Endothelial cell of umbilical vein (primary cell): ENCODE measurements around the gene REPS2. TPM values are rescaled to one million over a fixed set of nuclear protein-coding genes. Genes with fewer than 3 reads are reported as not detected.

ENCODE experiments used
- BruUV-seq: library from RNA; stranded (reverse); fragments of 400-500 nt; replicated peaks from 2 replicates; lab custom pipeline; 2021; lab: Mats Ljungman, UMichigan
- CTCF ChIA-PET: fragments of 300-600, 350-600 bp; sonication (Branson Sonifier 250); formaldehyde crosslinking; loops from one replicate; lab custom pipeline; 2021; ENCODE audit warnings: antibody characterized with exemption, inconsistent platforms; lab: Charles Lee
- POLR2A ChIA-PET: fragments of 300-600, 350-600 bp; sonication (Branson Sonifier 250); formaldehyde crosslinking; loops from one replicate; lab custom pipeline; 2021; ENCODE audit warnings: antibody characterized with exemption, inconsistent platforms; lab: Charles Lee
- DNase-seq: peaks from one replicate; pipeline ENCODE4 v3.0.0-alpha.2; 2011; ENCODE audit warnings: low read depth, low spot score
- FAIRE-seq: peaks from 2 replicates; lab custom pipeline; 2011; peaks lifted over from hg19 to GRCh38; lab: Jason Lieb, UNC
- H2AFZ ChIP-seq: 2 replicates; pipeline ENCODE4 v1.6.0; 2012; ENCODE audit warnings: low read depth, low read length, control low read depth, inconsistent platforms
- H3K27ac ChIP-seq: 2 replicates; pipeline ENCODE4 v1.5.1; 2011; ENCODE audit warnings: low read depth, mild to moderate bottlenecking, control low read depth, low read length, moderate library complexity; ENCODE audit not compliant: insufficient read depth
- H3K27me3 ChIP-seq, 2 experiments: 2 replicates each; pipeline versions ENCODE4 v1.6.0 to v1.6.1; 2011; ENCODE audit warnings: low read length in 2 of 2, mixed read lengths in 1 of 2; ENCODE audit not compliant: control insufficient read depth in 2 of 2, insufficient read depth in 2 of 2
- H3K36me3 ChIP-seq, 2 experiments: 2 replicates in 1 of 2; 3 replicates in 1 of 2; pipeline ENCODE4 v1.5.1; 2011; ENCODE audit warnings: low read length in 2 of 2, mild to moderate bottlenecking in 1 of 2, moderate library complexity in 1 of 2; ENCODE audit not compliant: control insufficient read depth in 2 of 2, insufficient read depth in 2 of 2; ENCODE audit errors: extremely low read depth in 1 of 2
- H3K4me1 ChIP-seq: 3 replicates; pipeline ENCODE4 v1.5.1; 2011; ENCODE audit warnings: mild to moderate bottlenecking, low read length; ENCODE audit not compliant: control insufficient read depth, insufficient read depth; ENCODE audit errors: extremely low read depth
- H3K4me2 ChIP-seq: 2 replicates; pipeline ENCODE4 v1.6.1; 2011; ENCODE audit warnings: low read length, control low read depth, mixed read lengths; ENCODE audit not compliant: insufficient read depth
- H3K4me3 ChIP-seq, 3 experiments: fragments of 200-600 bp in 1 of 3; sonication (generic), shearing (Covaris generic) in 1 of 3; replicated peaks in 1 of 3; 2 replicates each; pipeline ENCODE4 v1.5.1; 2011 to 2016; ENCODE audit warnings: control low read depth in 3 of 3, low read length in 3 of 3, mild to moderate bottlenecking in 2 of 3, inconsistent platforms in 1 of 3, low read depth in 1 of 3, moderate library complexity in 1 of 3; ENCODE audit not compliant: insufficient read depth in 1 of 3
- H3K79me2 ChIP-seq: 2 replicates; pipeline ENCODE4 v1.6.0; 2012; ENCODE audit warnings: low read length, inconsistent platforms; ENCODE audit not compliant: control insufficient read depth, insufficient read depth
- H3K9ac ChIP-seq: replicated peaks from 2 replicates; pipeline ENCODE3; 2011; ENCODE audit warnings: low read length, control low read depth; ENCODE audit not compliant: insufficient read depth; ENCODE audit errors: extremely low read depth
- H3K9me1 ChIP-seq: replicated peaks from 3 replicates; pipeline ENCODE4 v1.6.0; 2011; ENCODE audit warnings: mild to moderate bottlenecking, low read length; ENCODE audit not compliant: control insufficient read depth, insufficient read depth; ENCODE audit errors: extremely low read depth
- H3K9me3 ChIP-seq: replicated peaks from 2 replicates; pipeline ENCODE4 v1.5.1; 2012; ENCODE audit warnings: low read length, inconsistent platforms; ENCODE audit not compliant: control insufficient read depth, insufficient read depth
- H4K20me1 ChIP-seq: replicated peaks from 2 replicates; pipeline ENCODE3; 2011; ENCODE audit warnings: mild to moderate bottlenecking, low read length; ENCODE audit not compliant: control insufficient read depth, insufficient read depth; ENCODE audit errors: extremely low read depth
- EZH2 ChIP-seq: IDR thresholded peaks from 2 replicates; pipeline ENCODE4 v1.6.1; 2012; ENCODE audit warnings: borderline replicate concordance, low read depth, mild to moderate bottlenecking, moderate library complexity, low read length, inconsistent platforms; ENCODE audit not compliant: severe bottlenecking
- FOS ChIP-seq: IDR thresholded peaks from 2 replicates; pipeline ENCODE4 v1.6.1; 2011; ENCODE audit warnings: mild to moderate bottlenecking, low read length, moderate library complexity, borderline replicate concordance; ENCODE audit not compliant: insufficient read depth
- GATA2 ChIP-seq: IDR thresholded peaks from 2 replicates; pipeline ENCODE4 v1.7.0; 2011; ENCODE audit warnings: low read depth, mild to moderate bottlenecking, moderate library complexity, mixed read lengths, low read length; ENCODE audit not compliant: insufficient read length, insufficient read depth
- JUN ChIP-seq: IDR thresholded peaks from 2 replicates; pipeline ENCODE4 v1.6.1; 2011; ENCODE audit warnings: borderline replicate concordance, low read depth; ENCODE audit not compliant: insufficient read length, insufficient read depth
- MYC ChIP-seq: IDR thresholded peaks from one replicate; pipeline ENCODE4 v1.6.1; 2011; ENCODE audit warnings: mild to moderate bottlenecking, low read depth, low read length
- POLR2A ChIP-seq: IDR thresholded peaks from 2 replicates; pipeline ENCODE4 v1.6.1; 2012; ENCODE audit warnings: low read depth, mild to moderate bottlenecking, control low read depth, low read length
- POLR2AphosphoS5 ChIP-seq: IDR thresholded peaks from 2 replicates; pipeline ENCODE4 v1.6.1; 2012; ENCODE audit warnings: low read depth, mild to moderate bottlenecking, control low read depth, low read length, moderate library complexity; ENCODE audit not compliant: insufficient read depth
- dilution Hi-C: fragments of 300-500 bp; cut with MboI; formaldehyde crosslinking; loops from one replicate; pipeline ENCODE4 v1.15.0; 2019; ENCODE audit warnings: low sequenced_read_pairs; ENCODE audit not compliant: extremely low pct_ligation_motif_present
- intact Hi-C: fragments of 100-400 bp; cut with micrococcal nuclease; formaldehyde crosslinking; loops from one replicate; pipeline ENCODE4 v1.10.0; 2022
- polyA plus RNA-seq, 4 experiments: library from polyadenylated mRNA; depleted of rRNA in 3 of 4; stranded (reverse) in 3 of 4; unstranded in 1 of 4; fragments of >200 nt; gene quantifications; 2 replicates each; pipeline versions ENCODE4 v1.2.1 to v1.2.3, GENCODE V29; 2011 to 2012; ENCODE audit warnings: missing spikeins in 1 of 4
- total RNA-seq: library from RNA; stranded (reverse); gene quantifications from 2 replicates; pipeline ENCODE4 v1.2.3, GENCODE V29; 2021
- TF ChIP-seq, protein P1 (sequence below), 2 donors: IDR thresholded peaks; 1 replicate in 1 of 2; 2 replicates in 1 of 2; pipeline ENCODE4 v1.5.1; 2011; ENCODE audit warnings: low read length in 2 of 2, mild to moderate bottlenecking in 2 of 2, moderate library complexity in 2 of 2, control low read depth in 1 of 2, inconsistent platforms in 1 of 2, low read depth in 1 of 2; ENCODE audit not compliant: insufficient read depth in 1 of 2; ENCODE audit errors: extremely low read depth in 1 of 2
- TF ChIP-seq, protein P2 (sequence below): IDR thresholded peaks from 2 replicates; pipeline ENCODE4 v1.6.1; 2011; ENCODE audit not compliant: insufficient read depth, insufficient read length

REPS2 gene
- total and polyA plus RNA-seq, 2 donors (not counting 3 experiments of a cell fraction or from before 2014, with no cell fraction given) = 0.91 to 2.6 TPM

DNA sequence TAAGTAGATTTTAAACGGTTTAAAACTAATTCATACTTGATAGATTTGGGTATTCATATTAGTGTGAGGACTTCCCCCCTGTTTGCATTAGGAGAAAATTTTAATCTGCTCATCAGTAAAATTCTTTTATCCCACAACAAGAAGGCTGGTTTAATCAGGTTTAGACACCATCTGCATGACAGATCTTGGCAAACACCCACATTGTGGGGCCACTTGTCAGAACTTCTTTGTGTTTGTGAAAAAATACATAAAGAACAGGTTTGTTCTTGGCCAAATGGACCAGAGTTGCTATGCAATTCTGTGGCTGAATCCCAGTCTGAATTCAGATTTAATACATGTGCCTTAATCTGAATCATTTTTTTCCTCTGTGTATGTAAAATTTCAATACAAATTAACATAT lies 121.1 kb downstream of the REPS2 start:
- dilution Hi-C loops (no loop called here), intact Hi-C loops (no loop called here)
- ChIA-PET POLR2A (no interaction called here), CTCF (no interaction called here)
- Histone ChIP-seq H3K4me1 (no peaks in the 10 kb centered on the region), H3K9me3 (no peaks in the 10 kb centered on the region), H3K4me2 (no peak overlapping the region), H3K9me1 (no peaks in the 10 kb centered on the region), H3K9ac (no peak overlapping the region), H3K27me3 (no peaks in the 10 kb centered on the region), H3K27ac (no peak overlapping the region), H3K4me3 (no peak overlapping the region), H4K20me1 (no peaks in the 10 kb centered on the region), H2AFZ (no peak overlapping the region), H3K79me2 (no peaks in the 10 kb centered on the region), H3K36me3 (no peaks in the 10 kb centered on the region)
- TF ChIP-seq EZH2 (no peak), JUN (no peak), POLR2A (no peak)
- TF ChIP-seq, protein P1, sequence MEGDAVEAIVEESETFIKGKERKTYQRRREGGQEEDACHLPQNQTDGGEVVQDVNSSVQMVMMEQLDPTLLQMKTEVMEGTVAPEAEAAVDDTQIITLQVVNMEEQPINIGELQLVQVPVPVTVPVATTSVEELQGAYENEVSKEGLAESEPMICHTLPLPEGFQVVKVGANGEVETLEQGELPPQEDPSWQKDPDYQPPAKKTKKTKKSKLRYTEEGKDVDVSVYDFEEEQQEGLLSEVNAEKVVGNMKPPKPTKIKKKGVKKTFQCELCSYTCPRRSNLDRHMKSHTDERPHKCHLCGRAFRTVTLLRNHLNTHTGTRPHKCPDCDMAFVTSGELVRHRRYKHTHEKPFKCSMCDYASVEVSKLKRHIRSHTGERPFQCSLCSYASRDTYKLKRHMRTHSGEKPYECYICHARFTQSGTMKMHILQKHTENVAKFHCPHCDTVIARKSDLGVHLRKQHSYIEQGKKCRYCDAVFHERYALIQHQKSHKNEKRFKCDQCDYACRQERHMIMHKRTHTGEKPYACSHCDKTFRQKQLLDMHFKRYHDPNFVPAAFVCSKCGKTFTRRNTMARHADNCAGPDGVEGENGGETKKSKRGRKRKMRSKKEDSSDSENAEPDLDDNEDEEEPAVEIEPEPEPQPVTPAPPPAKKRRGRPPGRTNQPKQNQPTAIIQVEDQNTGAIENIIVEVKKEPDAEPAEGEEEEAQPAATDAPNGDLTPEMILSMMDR (IDR thresholded peaks at IDR 0.05; ENCODE audit: extremely low read depth in 1 of 2, insufficient read depth in 1 of 2, low read depth in 1 of 2, low read length in 2 of 2) = no peak
- TF ChIP-seq, protein P2, sequence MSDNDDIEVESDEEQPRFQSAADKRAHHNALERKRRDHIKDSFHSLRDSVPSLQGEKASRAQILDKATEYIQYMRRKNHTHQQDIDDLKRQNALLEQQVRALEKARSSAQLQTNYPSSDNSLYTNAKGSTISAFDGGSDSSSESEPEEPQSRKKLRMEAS = no peak
- FAIRE-seq = no peak
- no peak for DNase-seq
- BruUV-seq = no TSS peak

DNA sequence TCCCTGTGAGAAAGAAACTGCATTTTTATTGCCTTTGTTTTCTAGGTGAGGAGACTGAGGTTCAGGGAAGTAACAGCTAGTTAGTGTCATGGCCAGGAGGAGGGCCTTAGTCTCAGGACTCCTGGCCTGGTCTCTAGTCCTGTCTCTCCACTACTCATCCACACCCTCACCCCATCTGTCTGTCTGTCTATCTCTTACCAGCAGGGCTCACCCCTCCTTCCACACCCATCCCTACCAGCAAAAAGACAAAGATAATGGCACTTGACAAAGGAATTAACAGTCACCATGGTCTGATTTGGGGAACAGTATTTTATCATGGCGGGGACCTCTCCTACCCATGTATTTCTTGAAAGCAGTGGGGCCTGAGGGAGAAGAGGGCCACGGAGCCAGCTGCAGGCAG lies 125.8 kb downstream of the REPS2 start:
- H3K4me2 ChIP-seq = no peak overlapping the region
- no peaks in the 10 kb centered on the region for H4K20me1 ChIP-seq
- CTCF ChIA-PET = interaction anchor here (1.0 to 2.1 kb wide), 2 partner anchors 10 to 26 kb away, joined by 3 to 5 read pairs; no protein-coding TSS in a partner anchor
- intact Hi-C loops (no loop called here), dilution Hi-C loops (no loop called here)
- H3K9me1 ChIP-seq = no peaks in the 10 kb centered on the region
- no peaks in the 10 kb centered on the region for H3K27me3 ChIP-seq
- H3K36me3 ChIP-seq = no peaks in the 10 kb centered on the region
- H3K4me1 ChIP-seq = peaks cover under 1% of the 10 kb centered on the region
- H3K4me3 ChIP-seq = no peak overlapping the region
- BruUV-seq = no TSS peak
- TF ChIP-seq POLR2AphosphoS5 (no peak), POLR2A (no peak), FOS (no peak), MYC (no peak), JUN (no peak), GATA2 (no peak), EZH2 (no peak)
- TF ChIP-seq, protein P2 = no peak
- TF ChIP-seq, protein P1 (IDR thresholded peaks at IDR 0.05; ENCODE audit: extremely low read depth in 1 of 2, insufficient read depth in 1 of 2, low read depth in 1 of 2, low read length in 2 of 2) = no peak
- FAIRE-seq = no peak
- no peaks in the 10 kb centered on the region for H3K9me3 ChIP-seq
- no peak for DNase-seq
- no peaks in the 10 kb centered on the region for H3K79me2 ChIP-seq
- no peak overlapping the region for H3K9ac ChIP-seq
- POLR2A ChIA-PET = no interaction called here
- H3K27ac ChIP-seq = no peak overlapping the region
- H2AFZ ChIP-seq = no peak overlapping the region
